ENCODE results near the gene MAOA.

The MAOA gene

GRCh38 chrX:43646800-43647199, 9.3 kb upstream of the MAOA start:
- Histone ChIP-seq H3K4me3 (ENCODE audit: low read length, poor library complexity, severe bottlenecking) (no peak overlapping the region), H3K27me3 (ENCODE audit: insufficient read depth, low read length, poor library complexity, severe bottlenecking) (no peaks in the 10 kb centered on the region), H3K9me2 (replicated peaks; ENCODE audit: low read depth, low read length) (no peaks in the 10 kb centered on the region), H3K36me3 (ENCODE audit: insufficient read depth, low read length) (no peaks in the 10 kb centered on the region), H3K4me2 (ENCODE audit: low read depth, low read length, poor library complexity, severe bottlenecking) (no peak overlapping the region), H3K79me2 (ENCODE audit: insufficient read depth, low read length) (no peaks in the 10 kb centered on the region), H3K4me1 (ENCODE audit: insufficient read depth, low read length, poor library complexity, severe bottlenecking) (no peaks in the 10 kb centered on the region), H3K9me3 (ENCODE audit: insufficient read depth, low read depth, low read length) (no peaks in the 10 kb centered on the region), H3K9ac (ENCODE audit: low read depth, low read length, poor library complexity, severe bottlenecking) (no peak overlapping the region), H4K20me1 (ENCODE audit: insufficient read depth, low read length, poor library complexity, severe bottlenecking) (no peaks in the 10 kb centered on the region), H3F3A (ENCODE audit: low read depth) (no peaks in the 10 kb centered on the region), H2AFZ (ENCODE audit: low read length) (no peak overlapping the region)
- TF ChIP-seq, protein P1, sequence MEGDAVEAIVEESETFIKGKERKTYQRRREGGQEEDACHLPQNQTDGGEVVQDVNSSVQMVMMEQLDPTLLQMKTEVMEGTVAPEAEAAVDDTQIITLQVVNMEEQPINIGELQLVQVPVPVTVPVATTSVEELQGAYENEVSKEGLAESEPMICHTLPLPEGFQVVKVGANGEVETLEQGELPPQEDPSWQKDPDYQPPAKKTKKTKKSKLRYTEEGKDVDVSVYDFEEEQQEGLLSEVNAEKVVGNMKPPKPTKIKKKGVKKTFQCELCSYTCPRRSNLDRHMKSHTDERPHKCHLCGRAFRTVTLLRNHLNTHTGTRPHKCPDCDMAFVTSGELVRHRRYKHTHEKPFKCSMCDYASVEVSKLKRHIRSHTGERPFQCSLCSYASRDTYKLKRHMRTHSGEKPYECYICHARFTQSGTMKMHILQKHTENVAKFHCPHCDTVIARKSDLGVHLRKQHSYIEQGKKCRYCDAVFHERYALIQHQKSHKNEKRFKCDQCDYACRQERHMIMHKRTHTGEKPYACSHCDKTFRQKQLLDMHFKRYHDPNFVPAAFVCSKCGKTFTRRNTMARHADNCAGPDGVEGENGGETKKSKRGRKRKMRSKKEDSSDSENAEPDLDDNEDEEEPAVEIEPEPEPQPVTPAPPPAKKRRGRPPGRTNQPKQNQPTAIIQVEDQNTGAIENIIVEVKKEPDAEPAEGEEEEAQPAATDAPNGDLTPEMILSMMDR (conservative IDR thresholded peaks at IDR 0.05; ENCODE audit: low read length): no peak
- no peak for TF ChIP-seq EZH2phosphoT487 (IDR thresholded peaks at IDR 0.05; ENCODE audit: borderline replicate concordance)

GRCh38 chrX:43654431-43655150, 1.5 kb upstream of the MAOA start:
- H3K4me3 ChIP-seq (ENCODE audit: low read length, poor library complexity, severe bottlenecking): peak overlapping the region; percentile 77

DNA sequence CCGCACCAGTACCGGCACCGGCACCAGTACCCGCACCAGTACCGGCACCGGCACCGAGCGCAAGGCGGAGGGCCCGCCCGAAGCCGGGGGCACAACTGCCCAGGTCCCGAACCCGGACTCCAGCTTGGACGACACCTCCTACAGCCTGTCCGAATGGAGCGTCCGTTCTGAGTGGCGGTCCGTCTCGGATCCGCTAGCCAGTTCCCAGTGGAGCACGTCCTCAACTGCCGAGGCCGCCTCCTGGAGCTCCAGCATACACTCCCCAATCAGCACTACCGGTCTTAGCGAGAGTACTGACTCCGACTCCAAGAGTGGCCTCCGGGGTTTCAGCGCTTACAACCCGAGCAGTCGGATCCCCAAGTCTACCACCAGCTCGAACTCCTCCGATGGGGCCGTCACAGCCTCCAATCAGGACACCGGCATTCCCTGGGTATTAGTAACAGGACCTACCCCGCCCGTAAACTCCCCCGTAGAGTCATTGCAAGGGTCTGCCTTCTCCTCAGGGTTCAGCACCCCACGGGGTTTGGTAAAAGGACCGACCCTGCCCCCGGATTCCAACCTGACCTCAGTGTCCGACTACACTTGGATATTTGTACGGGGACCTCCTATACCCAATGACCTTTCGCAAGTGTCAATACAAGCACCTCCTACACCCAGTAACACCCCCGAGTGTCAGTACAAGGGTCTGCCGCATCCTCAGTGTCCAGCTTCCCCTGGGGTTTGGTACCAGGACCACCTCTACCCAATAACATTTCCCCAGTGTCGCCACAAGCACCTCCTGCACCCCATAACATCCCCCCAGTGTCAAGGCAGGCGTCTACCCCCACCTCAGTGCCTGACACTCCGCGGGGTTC, 721 bp upstream of the MAOA start:
- H4K20me1 ChIP-seq (ENCODE audit: insufficient read depth, low read length, poor library complexity, severe bottlenecking): no peaks in the 10 kb centered on the region
- no peaks in the 10 kb centered on the region for H3K27me3 ChIP-seq (ENCODE audit: insufficient read depth, low read length, poor library complexity, severe bottlenecking)
- H3K9ac ChIP-seq (ENCODE audit: low read depth, low read length, poor library complexity, severe bottlenecking): peak overlapping the region; percentile 72
- H3K36me3 ChIP-seq (ENCODE audit: insufficient read depth, low read length): no peaks in the 10 kb centered on the region
- no peaks in the 10 kb centered on the region for H3K9me2 ChIP-seq (replicated peaks; ENCODE audit: low read depth, low read length)
- peak overlapping the region; percentile 86 for H2AFZ ChIP-seq (ENCODE audit: low read length)
- peak overlapping the region; percentile 77 for H3K4me3 ChIP-seq (ENCODE audit: low read length, poor library complexity, severe bottlenecking)
- peaks cover 8% of the 10 kb centered on the region for H3K4me1 ChIP-seq (ENCODE audit: insufficient read depth, low read length, poor library complexity, severe bottlenecking)
- no peaks in the 10 kb centered on the region for H3K79me2 ChIP-seq (ENCODE audit: insufficient read depth, low read length)
- no peaks in the 10 kb centered on the region for H3K9me3 ChIP-seq (ENCODE audit: insufficient read depth, low read depth, low read length)
- H3K4me2 ChIP-seq (ENCODE audit: low read depth, low read length, poor library complexity, severe bottlenecking): peak overlapping the region; percentile 85
- TF ChIP-seq, protein P1 (conservative IDR thresholded peaks at IDR 0.05; ENCODE audit: low read length): no peak; the same call in 1 of the 2 replicates
- no peak for TF ChIP-seq EZH2phosphoT487 (IDR thresholded peaks at IDR 0.05; ENCODE audit: borderline replicate concordance)
- H3F3A ChIP-seq (ENCODE audit: low read depth): no peaks in the 10 kb centered on the region

More at GRCh38 chrX:43654431-43655150, 1.5 kb upstream of the MAOA start:
- Histone ChIP-seq H3K9me2 (replicated peaks; ENCODE audit: low read depth, low read length) (no peaks in the 10 kb centered on the region), H4K20me1 (ENCODE audit: insufficient read depth, low read length, poor library complexity, severe bottlenecking) (no peaks in the 10 kb centered on the region), H3K9me3 (ENCODE audit: insufficient read depth, low read depth, low read length) (no peaks in the 10 kb centered on the region), H3K9ac (ENCODE audit: low read depth, low read length, poor library complexity, severe bottlenecking) (peak overlapping the region; percentile 72), H3K79me2 (ENCODE audit: insufficient read depth, low read length) (no peaks in the 10 kb centered on the region), H2AFZ (ENCODE audit: low read length) (peak overlapping the region; percentile 86), H3K4me1 (ENCODE audit: insufficient read depth, low read length, poor library complexity, severe bottlenecking) (peaks cover 8% of the 10 kb centered on the region), H3K4me2 (ENCODE audit: low read depth, low read length, poor library complexity, severe bottlenecking) (peak overlapping the region; percentile 85), H3K27me3 (ENCODE audit: insufficient read depth, low read length, poor library complexity, severe bottlenecking) (no peaks in the 10 kb centered on the region), H3K36me3 (ENCODE audit: insufficient read depth, low read length) (no peaks in the 10 kb centered on the region), H3F3A (ENCODE audit: low read depth) (no peaks in the 10 kb centered on the region)
- no peak for TF ChIP-seq EZH2phosphoT487 (IDR thresholded peaks at IDR 0.05; ENCODE audit: borderline replicate concordance)
- TF ChIP-seq, protein P1 (conservative IDR thresholded peaks at IDR 0.05; ENCODE audit: low read length): peak; percentile 24

All from Loucy (cell line).